Stimulated activated CD8-positive, alpha-beta memory T cell treated with anti-CD3 and anti-CD28 coated beads, Interleukin-15, amount 100 ng/mL, for 48 hours (primary cell): ENCODE data around the gene PRDM5.

Experiments
- DNase-seq, 2 donors: peaks; one replicate each; pipeline ENCODE4 v3.0.0-alpha.2; 2020; ENCODE audit warnings: low read depth in 2 of 2

PRDM5 gene

DNA sequence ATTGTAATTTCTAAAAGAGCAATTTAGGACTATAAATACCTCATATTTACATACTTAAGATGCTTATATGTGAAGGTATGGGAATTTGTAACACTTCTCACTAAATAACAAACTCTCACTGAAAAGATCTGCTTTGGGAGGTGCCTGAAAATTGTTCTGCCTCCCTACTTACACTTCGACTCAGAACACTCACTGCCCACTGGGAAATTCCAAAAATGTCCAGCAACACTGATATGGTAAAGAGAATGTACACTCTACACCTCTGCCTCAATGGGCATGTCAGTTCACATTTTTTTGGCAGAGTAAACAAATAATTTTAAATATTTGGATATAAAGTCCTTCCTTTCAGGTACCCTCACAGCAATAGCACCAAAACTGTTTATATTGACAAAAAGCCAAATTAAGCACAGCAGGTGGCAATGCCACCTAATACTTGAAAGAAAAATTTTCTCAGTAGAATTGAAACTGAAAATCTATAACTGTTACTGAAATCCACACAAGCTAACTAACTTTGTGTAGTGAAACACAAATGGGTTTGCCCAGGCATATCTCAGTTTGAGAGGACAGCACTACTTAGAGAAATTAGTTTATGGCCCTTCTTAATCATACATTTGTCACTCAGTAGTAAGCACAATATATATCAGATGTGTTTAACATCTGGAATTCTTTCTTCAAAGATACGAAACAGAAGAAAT lies 67.1 kb downstream of the PRDM5 start:
- no peak for DNase-seq

GRCh38 chr4:120853161-120853935 lies 69.2 kb downstream of the PRDM5 start:
- DNase-seq = no peak

DNA sequence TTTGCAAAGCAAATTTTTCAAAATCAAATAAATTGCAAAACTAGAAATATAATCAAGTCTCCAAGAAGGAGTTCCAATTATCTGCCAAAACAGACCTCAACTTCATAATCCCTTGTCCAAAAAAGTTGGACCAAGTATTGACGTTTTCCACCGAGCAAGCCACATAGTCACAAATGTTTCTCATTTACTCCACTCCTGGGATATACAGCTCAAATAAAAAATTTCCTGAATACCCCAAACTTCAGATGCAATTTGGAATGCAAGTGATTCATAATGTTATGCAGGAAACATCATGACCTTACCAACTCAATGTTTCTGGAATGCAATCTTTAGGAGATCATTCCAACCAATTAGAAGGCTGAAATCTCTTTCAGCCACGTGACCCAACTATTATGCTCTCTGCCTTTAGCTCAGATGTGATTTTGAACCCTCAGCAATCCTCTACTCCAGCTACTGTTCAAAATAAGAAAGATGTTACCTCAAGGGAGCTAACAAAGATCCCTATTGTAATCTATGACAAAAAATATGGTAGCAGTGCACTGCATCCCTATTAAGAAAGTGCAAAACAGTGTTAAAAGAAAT lies 72.4 kb downstream of the PRDM5 start:
- no peak for DNase-seq

- no peak for DNase-seq
These were observed 75.4 kb downstream of the PRDM5 start for GRCh38 chr4:120847019-120847582.

GRCh38 chr4:120844528-120844921 lies 78.0 kb downstream of the PRDM5 start:
- DNase-seq = no peak

GRCh38 chr4:120843849-120844527 lies 78.5 kb downstream of the PRDM5 start:
- DNase-seq = no peak

DNA sequence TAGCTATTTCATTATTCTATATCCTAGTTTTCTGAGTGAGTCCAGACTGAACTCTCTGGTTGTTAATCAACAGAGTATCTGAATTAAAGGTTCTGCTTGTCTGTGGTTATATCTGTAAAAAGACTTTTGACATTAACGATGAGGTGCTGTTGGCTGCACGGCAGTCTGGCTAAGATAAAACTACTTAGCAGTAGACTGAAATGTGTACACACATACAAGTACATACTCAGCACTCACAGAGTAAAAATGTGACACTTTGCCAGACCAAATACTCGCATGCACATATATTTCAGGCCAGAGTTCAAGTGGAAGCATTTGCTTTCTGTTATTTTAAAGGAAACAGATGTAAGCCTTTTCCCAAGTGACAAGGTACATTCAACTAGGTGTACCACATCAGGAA lies 80.5 kb downstream of the PRDM5 start:
- DNase-seq = no peak

GRCh38 chr4:120841580-120841979 lies 80.9 kb downstream of the PRDM5 start:
- no peak for DNase-seq

DNA sequence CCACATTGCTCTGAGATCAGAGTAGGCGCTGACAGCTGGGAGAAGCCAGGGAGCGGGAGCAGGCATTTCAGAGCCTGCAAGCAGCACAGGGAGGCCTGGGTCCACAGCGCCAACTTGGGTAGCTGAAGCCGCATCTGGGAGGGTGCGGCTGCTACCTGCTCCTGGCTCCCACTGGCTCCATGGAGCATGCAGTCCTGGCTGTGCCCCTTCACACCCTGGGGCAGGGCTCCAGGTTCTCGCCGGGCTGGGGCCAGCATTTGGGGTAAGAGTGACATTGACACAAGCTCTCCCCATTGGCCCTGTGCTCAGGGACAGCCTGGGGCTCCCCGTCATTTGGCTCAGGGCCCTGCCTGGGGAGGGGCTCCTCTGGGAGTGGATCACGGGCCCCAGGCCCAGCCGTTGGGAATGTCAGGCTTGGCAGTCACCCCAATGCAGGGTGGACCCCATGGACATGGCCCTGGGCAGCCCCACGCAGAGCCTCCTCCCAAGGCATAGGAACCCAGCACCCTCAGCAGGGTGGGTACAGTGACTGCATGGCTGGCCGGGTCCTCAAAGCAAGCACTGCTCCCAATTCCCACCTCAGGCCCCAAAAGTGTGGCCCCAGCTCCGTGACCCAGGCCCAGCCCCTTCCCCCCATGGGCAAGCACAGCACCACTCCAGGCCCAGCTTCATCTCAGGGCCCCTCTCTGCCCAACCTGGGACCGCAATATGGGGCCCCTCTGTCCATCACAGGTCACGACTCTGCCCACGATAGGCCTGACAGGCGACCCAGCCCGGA lies 82.4 kb downstream of the PRDM5 start:
- DNase-seq = no peak

DNA sequence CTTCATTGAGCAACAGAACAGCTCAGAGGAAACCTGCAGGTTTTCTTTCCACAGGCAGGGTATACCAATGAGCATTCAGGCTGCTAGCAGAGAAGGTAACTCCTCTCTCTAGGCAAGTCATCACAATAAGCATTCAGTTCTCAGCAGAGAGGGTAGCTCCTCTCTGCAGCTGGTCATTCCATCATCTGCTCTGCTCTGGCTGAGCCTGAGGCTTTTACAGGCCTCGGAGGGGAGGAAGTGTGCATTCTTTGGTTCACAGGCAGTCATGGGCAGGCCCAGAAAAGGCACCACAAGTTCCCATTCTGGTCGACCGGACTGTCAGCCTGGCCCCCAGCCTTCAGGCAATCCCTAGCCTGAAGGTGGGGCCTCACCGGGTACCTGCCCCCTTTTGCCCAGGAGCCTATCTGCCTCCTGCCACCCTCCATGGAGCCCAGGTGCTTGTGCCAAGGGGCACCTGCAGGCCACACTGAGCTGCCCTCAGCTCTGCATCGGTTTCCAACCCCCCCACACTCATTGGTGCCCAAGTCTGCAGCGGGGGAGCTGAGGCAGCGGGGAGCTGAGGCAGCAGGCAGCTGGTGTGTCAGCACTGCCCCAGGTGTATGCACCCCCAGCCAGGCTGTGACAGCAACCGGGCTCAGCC lies 83.1 kb downstream of the PRDM5 start:
- DNase-seq = no peak

GRCh38 chr4:120838784-120839183 lies 83.7 kb downstream of the PRDM5 start:
- DNase-seq = no peak

- no peak for DNase-seq
These were observed 84.9 kb downstream of the PRDM5 start for GRCh38 chr4:120837656-120838055.

GRCh38 chr4:120835342-120835741 lies 87.2 kb downstream of the PRDM5 start:
- no peak for DNase-seq

DNA sequence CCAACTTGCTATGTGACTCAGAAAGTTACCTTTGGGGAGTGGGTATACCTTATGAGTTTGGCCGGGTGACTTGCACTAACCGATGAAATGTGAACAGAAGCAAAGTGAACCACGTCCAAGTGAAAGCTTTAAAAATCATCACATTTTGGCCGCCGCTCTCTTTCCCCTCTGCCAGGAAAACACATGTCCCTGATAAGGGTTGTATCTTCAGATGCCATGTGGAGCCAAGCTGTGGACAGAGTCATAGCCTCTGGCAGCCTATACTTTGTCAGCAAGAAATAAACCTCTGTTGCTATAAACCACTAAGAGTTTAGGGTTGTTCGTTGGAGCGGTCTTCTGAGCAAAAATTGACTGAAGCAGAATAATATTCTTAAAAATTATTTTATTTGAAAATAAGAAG lies 92.3 kb downstream of the PRDM5 start:
- no peak for DNase-seq

DNA sequence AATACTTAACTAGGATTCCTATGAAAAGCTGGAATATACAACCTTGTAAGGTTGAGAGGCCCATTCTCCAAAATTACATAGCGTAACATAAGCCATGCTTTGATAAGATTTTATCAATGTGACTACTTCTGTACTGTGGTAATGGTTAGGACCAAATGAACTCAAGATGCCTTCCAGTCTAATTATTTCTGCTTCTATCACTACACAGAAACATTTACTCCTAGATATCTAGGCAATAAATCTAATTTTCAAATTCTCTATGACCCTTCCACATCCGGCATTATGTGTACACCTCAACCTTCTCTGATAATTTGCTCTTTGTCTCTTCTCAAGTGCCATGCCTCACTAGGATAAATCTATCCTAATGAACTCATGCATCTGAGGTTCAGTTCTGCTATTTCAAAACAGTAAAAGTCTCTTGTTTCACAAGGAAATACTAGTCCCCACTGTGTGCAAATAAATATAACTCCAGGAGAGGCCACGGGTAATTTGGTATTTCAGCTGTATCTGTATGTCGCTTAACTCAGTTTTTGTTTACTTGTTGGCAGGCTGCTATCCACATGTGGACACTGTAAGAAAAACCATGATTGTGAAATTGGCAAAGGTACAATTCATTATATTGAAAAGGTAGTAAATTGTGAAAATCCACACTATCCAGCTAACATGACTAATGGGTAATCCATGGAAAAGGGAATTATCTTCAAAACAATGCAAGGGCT lies 93.3 kb downstream of the PRDM5 start:
- no peak for DNase-seq

- DNase-seq = no peak
These were observed 95.7 kb downstream of the PRDM5 start for GRCh38 chr4:120826853-120827252.

- no peak for DNase-seq
These were observed 96.1 kb downstream of the PRDM5 start for GRCh38 chr4:120826449-120826848.

DNA sequence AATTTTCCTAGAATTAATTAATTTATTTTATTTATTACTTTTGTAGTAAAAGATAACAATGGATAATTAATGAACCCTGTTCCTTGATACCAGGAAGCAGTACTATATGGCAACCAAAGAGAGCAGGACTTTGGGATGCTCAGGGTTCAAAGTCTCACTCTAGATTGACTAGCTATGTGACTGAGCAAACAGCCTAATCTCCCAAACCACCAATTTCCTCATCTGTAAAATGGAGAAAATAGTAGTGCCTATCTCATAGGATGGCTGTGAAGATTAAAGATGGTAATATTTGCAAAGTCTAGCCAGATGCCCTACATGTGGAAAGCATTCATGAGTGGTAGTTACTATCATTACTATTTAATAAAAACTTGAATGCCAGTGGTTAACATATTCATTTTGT lies 97.6 kb downstream of the PRDM5 start:
- DNase-seq = no peak

DNA sequence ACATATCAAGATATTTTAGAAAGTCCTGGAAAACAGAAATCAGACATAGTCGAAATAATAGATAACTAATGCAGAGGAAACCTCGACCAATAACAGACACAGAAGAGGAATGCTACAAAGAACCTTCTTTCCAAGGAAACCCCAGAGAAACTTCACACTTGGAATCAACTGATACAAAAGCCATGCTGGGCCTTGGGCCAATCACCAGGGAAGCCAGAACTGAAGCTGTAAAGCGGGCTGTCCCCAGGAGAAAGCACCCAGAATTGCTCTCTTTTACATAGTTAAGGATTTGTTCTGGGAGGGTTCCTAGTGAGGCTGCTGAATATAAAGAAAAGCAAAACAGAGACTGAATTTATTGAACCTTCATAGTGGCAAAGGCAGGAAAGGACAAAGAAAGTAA lies 100.5 kb downstream of the PRDM5 start:
- no peak for DNase-seq

- no peak for DNase-seq
These were observed 101.5 kb downstream of the PRDM5 start for GRCh38 chr4:120821029-120821428.
